Effector memory CD8-positive, alpha-beta T cell (primary cell): ENCODE measurements around the gene RNF144B.
"Not testable (repeated sequence)": the region's sequence is repeated elsewhere in the genome, so short reads cannot be mapped to it uniquely, and the experiment has no call there.

ENCODE experiments used
- ATAC-seq: fragments of 150-1000 bp; cut with Tn5 transposase; replicated peaks from 2 replicates; pipeline ENCODE4 v1.10.0; 2021; ENCODE audit warnings: mild to moderate bottlenecking, moderate library complexity
- DNase-seq, 3 experiments: peaks; one replicate each; pipeline ENCODE4 v3.0.0; 2021
- H3K27ac Mint-ChIP-seq, 2 donors: one replicate each; pipeline ENCODE4 v1.8.0; 2022; ENCODE audit warnings: mild to moderate bottlenecking in 2 of 2, mixed read lengths in 2 of 2, moderate library complexity in 2 of 2
- H3K27me3 Mint-ChIP-seq, 2 donors: one replicate each; pipeline ENCODE4 v1.8.0; 2022; ENCODE audit warnings: mixed read lengths in 2 of 2
- H3K36me3 Mint-ChIP-seq: one replicate; pipeline ENCODE4 v1.8.0; 2022; ENCODE audit warnings: mild to moderate bottlenecking, moderate library complexity, mixed read lengths; ENCODE audit not compliant: insufficient read depth
- H3K4me1 Mint-ChIP-seq, 2 donors: one replicate each; pipeline ENCODE4 v1.8.0; 2022; ENCODE audit warnings: low read depth in 2 of 2, mixed read lengths in 2 of 2
- H3K4me3 Mint-ChIP-seq, 2 donors: one replicate each; pipeline ENCODE4 v1.8.0; 2022; ENCODE audit warnings: mild to moderate bottlenecking in 2 of 2, mixed read lengths in 2 of 2, moderate library complexity in 2 of 2
- H3K9me3 Mint-ChIP-seq, 2 donors: one replicate each; pipeline ENCODE4 v1.8.0; 2022; ENCODE audit warnings: mixed read lengths in 2 of 2

Gene RNF144B

GRCh38 chr6:18400831-18401446 lies 13.8 kb downstream of the RNF144B start:
- peak; percentile 47 for ATAC-seq
- no peak for DNase-seq

GRCh38 chr6:18404965-18405364 lies 17.8 kb downstream of the RNF144B start:
- not testable (repeated sequence) for H3K36me3 Mint-ChIP-seq, ATAC-seq, H3K27ac Mint-ChIP-seq, H3K4me3 Mint-ChIP-seq, H3K9me3 Mint-ChIP-seq, H3K4me1 Mint-ChIP-seq, H3K27me3 Mint-ChIP-seq, DNase-seq

More at GRCh38 chr6:18400831-18401446, 13.8 kb downstream of the RNF144B start:
- no peak overlapping the region for H3K4me3 Mint-ChIP-seq
- no peaks in the 10 kb centered on the region for H3K27me3 Mint-ChIP-seq
- H3K27ac Mint-ChIP-seq, result no peak overlapping the region
- H3K36me3 Mint-ChIP-seq, result peaks cover 5% of the 10 kb centered on the region
- H3K4me1 Mint-ChIP-seq, result peaks cover 0 to 5% of the 10 kb centered on the region in 2 donors
- no peaks in the 10 kb centered on the region for H3K9me3 Mint-ChIP-seq

- H3K4me3 Mint-ChIP-seq, result no peak overlapping the region
- H3K36me3 Mint-ChIP-seq, result no peaks in the 10 kb centered on the region
- no peaks in the 10 kb centered on the region for H3K9me3 Mint-ChIP-seq
- peaks cover 0 to under 1% of the 10 kb centered on the region in 2 donors for H3K4me1 Mint-ChIP-seq
- ATAC-seq, result no peak
- H3K27me3 Mint-ChIP-seq, result no peaks in the 10 kb centered on the region
- no peak overlapping the region for H3K27ac Mint-ChIP-seq
- no peak for DNase-seq
These were observed 18.5 kb downstream of the RNF144B start for GRCh38 chr6:18405477-18406293.

GRCh38 chr6:18406955-18407749 lies 20.0 kb downstream of the RNF144B start:
- Mint-ChIP-seq H3K4me3 (no peak overlapping the region), H3K9me3 (no peaks in the 10 kb centered on the region), H3K4me1 (no peaks in the 10 kb centered on the region), H3K36me3 (no peaks in the 10 kb centered on the region), H3K27ac (no peak overlapping the region), H3K27me3 (no peaks in the 10 kb centered on the region)
- DNase-seq, result no peak
- ATAC-seq, result no peak

GRCh38 chr6:18409602-18410001 lies 22.5 kb downstream of the RNF144B start:
- not testable (repeated sequence) for H3K9me3 Mint-ChIP-seq, H3K4me1 Mint-ChIP-seq, H3K36me3 Mint-ChIP-seq, DNase-seq, H3K4me3 Mint-ChIP-seq, H3K27me3 Mint-ChIP-seq, ATAC-seq, H3K27ac Mint-ChIP-seq

- Mint-ChIP-seq H3K4me3 (no peak overlapping the region), H3K9me3 (peaks cover 0 to 2% of the 10 kb centered on the region in 2 donors), H3K36me3 (no peaks in the 10 kb centered on the region), H3K4me1 (no peaks in the 10 kb centered on the region), H3K27me3 (peaks cover 0 to 2% of the 10 kb centered on the region in 2 donors), H3K27ac (no peak overlapping the region)
- ATAC-seq (no peak), DNase-seq (no peak)
These were observed 23.3 kb downstream of the RNF144B start for GRCh38 chr6:18410412-18410811.

- peaks cover 0 to 7% of the 10 kb centered on the region in 2 donors for H3K9me3 Mint-ChIP-seq
- peaks cover 0 to 13% of the 10 kb centered on the region in 2 donors for H3K27me3 Mint-ChIP-seq
- no peak for DNase-seq
- H3K27ac Mint-ChIP-seq, result no peak overlapping the region
- H3K4me1 Mint-ChIP-seq, result no peaks in the 10 kb centered on the region
- no peak for ATAC-seq
- H3K36me3 Mint-ChIP-seq, result no peaks in the 10 kb centered on the region
- no peak overlapping the region for H3K4me3 Mint-ChIP-seq
These were observed 24.9 kb downstream of the RNF144B start for GRCh38 chr6:18412068-18412467.

- DNase-seq (no peak), ATAC-seq (no peak)
- H3K27me3 Mint-ChIP-seq, result peaks cover 0 to 13% of the 10 kb centered on the region in 2 donors
- no peaks in the 10 kb centered on the region for H3K36me3 Mint-ChIP-seq
- H3K27ac Mint-ChIP-seq, result no peak overlapping the region
- H3K4me1 Mint-ChIP-seq, result no peaks in the 10 kb centered on the region
- peaks cover 0 to 7% of the 10 kb centered on the region in 2 donors for H3K9me3 Mint-ChIP-seq
- H3K4me3 Mint-ChIP-seq, result no peak overlapping the region
These were observed 25.5 kb downstream of the RNF144B start for GRCh38 chr6:18412644-18413043.

- H3K27ac Mint-ChIP-seq, result no peak overlapping the region
- DNase-seq (no peak), ATAC-seq (no peak)
- peaks cover 0 to 2% of the 10 kb centered on the region in 2 donors for H3K4me1 Mint-ChIP-seq
- H3K9me3 Mint-ChIP-seq, result peaks cover 0 to 7% of the 10 kb centered on the region in 2 donors
- no peaks in the 10 kb centered on the region for H3K36me3 Mint-ChIP-seq
- H3K27me3 Mint-ChIP-seq, result peaks cover 0 to 13% of the 10 kb centered on the region in 2 donors
- no peak overlapping the region for H3K4me3 Mint-ChIP-seq
These were observed 26.2 kb downstream of the RNF144B start for GRCh38 chr6:18413381-18413780.

GRCh38 chr6:18414116-18414515 lies 27.0 kb downstream of the RNF144B start:
- Mint-ChIP-seq H3K4me3 (no peak overlapping the region), H3K4me1 (peaks cover 0 to 2% of the 10 kb centered on the region in 2 donors), H3K27ac (no peak overlapping the region), H3K9me3 (peaks cover 0 to 7% of the 10 kb centered on the region in 2 donors), H3K27me3 (peaks cover 0 to 13% of the 10 kb centered on the region in 2 donors), H3K36me3 (no peaks in the 10 kb centered on the region)
- DNase-seq (no peak), ATAC-seq (no peak)

- H3K27ac Mint-ChIP-seq, result no peak overlapping the region
- DNase-seq (no peak), ATAC-seq (no peak)
- no peak overlapping the region for H3K4me3 Mint-ChIP-seq
- H3K36me3 Mint-ChIP-seq, result no peaks in the 10 kb centered on the region
- peaks cover 0 to 7% of the 10 kb centered on the region in 2 donors for H3K9me3 Mint-ChIP-seq
- peaks cover 0 to 2% of the 10 kb centered on the region in 2 donors for H3K4me1 Mint-ChIP-seq
- peaks cover 0 to 13% of the 10 kb centered on the region in 2 donors for H3K27me3 Mint-ChIP-seq
These were observed 28.1 kb downstream of the RNF144B start for GRCh38 chr6:18415207-18415606.

GRCh38 chr6:18415671-18416340 lies 28.7 kb downstream of the RNF144B start:
- no peak overlapping the region for H3K27ac Mint-ChIP-seq
- H3K4me3 Mint-ChIP-seq, result no peak overlapping the region
- DNase-seq, result no peak
- H3K36me3 Mint-ChIP-seq, result no peaks in the 10 kb centered on the region
- peaks cover 0 to 13% of the 10 kb centered on the region in 2 donors for H3K27me3 Mint-ChIP-seq
- peaks cover 0 to 7% of the 10 kb centered on the region in 2 donors for H3K9me3 Mint-ChIP-seq
- ATAC-seq, result no peak
- peaks cover 0 to 2% of the 10 kb centered on the region in 2 donors for H3K4me1 Mint-ChIP-seq

- Mint-ChIP-seq H3K27me3 (peaks cover 0 to 13% of the 10 kb centered on the region in 2 donors), H3K27ac (no peak overlapping the region), H3K9me3 (peaks cover 0 to 7% of the 10 kb centered on the region in 2 donors), H3K4me3 (no peak overlapping the region), H3K4me1 (peaks cover 0 to 2% of the 10 kb centered on the region in 2 donors), H3K36me3 (no peaks in the 10 kb centered on the region)
- DNase-seq (no peak), ATAC-seq (no peak)
These were observed 29.2 kb downstream of the RNF144B start for GRCh38 chr6:18416341-18416679.
